Measurements from ENCODE around the gene GLMN. TPM values are rescaled to one million over a fixed set of nuclear protein-coding genes. Genes with fewer than 3 reads are reported as not detected.

Gene GLMN
- 7.4 and 10.6 TPM in 2 replicates for polyA plus RNA-seq (2011; rRNA removed)
- polyA plus RNA-seq (2012; cell fraction: cytosol; rRNA removed), result 2.0 TPM in 2 replicates
- 1.6 and 4.4 TPM in 2 replicates for polyA plus RNA-seq (2012; cell fraction: nucleus; rRNA removed)
- polyA plus RNA-seq (2017; fragmentation: RNase III; extraction: RNeasy Plus Mini Kit Qiagen cat#74134 plus additional on column Dnase treatment), result 9.8 to 10.9 TPM (median 10.7 TPM) in 3 replicates
- 1.2 and 1.3 TPM in 2 replicates for polyA minus RNA-seq (2011; rRNA and poly(A)+ RNA removed)

- Histone ChIP-seq H3K4me2 (peak within 1 kb of the TSS; percentile 70), H3K4me1 (peaks cover 13% of the 10 kb centered on the region; the same call in 1 of the 3 replicates), H3K9me3 (no peaks in the 10 kb centered on the region), H3K4me3 (peak within 1 kb of the TSS; percentile 90), H3K27ac (peak within 1 kb of the TSS; percentile 96 to 99)
- ATAC-seq (peak; percentile 99), DNase-seq (ENCODE audit: low read depth in 1 of 2, low spot score in 1 of 2) (peak; percentile 40 to 85), FAIRE-seq (no peak)
- CTCF ChIA-PET, result interaction anchor here (0.6 to 2.7 kb wide), 4 partner anchors 8 to 786 kb away, joined by 3 to 9 read pairs (median 5); no protein-coding TSS in a partner anchor
- TF ChIP-seq POLR2A (IDR thresholded peaks at IDR 0.05; ENCODE audit: low read length), result peak; percentile 92
- TF ChIP-seq CTCF (IDR thresholded peaks at IDR 0.05), result 0 out of 3 replicates have a peak, but pooled peaks have one; percentile 5
- no peak for TF ChIP-seq EHMT2 (IDR thresholded peaks at IDR 0.05; ENCODE audit: low read depth)
- TF ChIP-seq JUN (IDR thresholded peaks at IDR 0.05), result peak in 1 of 2 experiments; percentile 80; a peak in 3 of 5 replicates
- TF ChIP-seq BCL3 (IDR thresholded peaks at IDR 0.05), result peak; percentile 77; the same call in 1 of the 3 replicates
- TF ChIP-seq PHF8 (IDR thresholded peaks at IDR 0.05; ENCODE audit: borderline replicate concordance, low read depth), result peak; percentile 64
- 6% methylated on average over 9 of the region's 76 CpGs for WGBS (ENCODE audit: missing lambda C conversion rate)
- POLR2A ChIA-PET, result interaction anchor here (0.9 kb wide), 1 partner anchor 533 kb away, joined by 3 read pairs; the partner anchor contains the start of gene RPL5
Measured at GRCh38 chr1:92298573-92299476, at the start of gene GLMN, which contains the start of gene RPAP2. Gene GLMN, minus strand, starts transcription at chr1:92298987. Its CDS starts 988 bp downstream, at chr1:92297999. Gene RPAP2, plus strand, starts transcription at chr1:92299059. Its CDS starts 15 bp downstream, at chr1:92299074.

- no peak for ATAC-seq
- 94% methylated on average over 1 of the region's 1 CpG for WGBS (ENCODE audit: missing lambda C conversion rate)
- no peaks in the 10 kb centered on the region for H3K4me1 ChIP-seq
- TF ChIP-seq FOSL2 (IDR thresholded peaks at IDR 0.05), result no peak
- TF ChIP-seq FOSL2 (CRISPR knock-in tag; IDR thresholded peaks at IDR 0.05), result no peak
- TF ChIP-seq MYC (IDR thresholded peaks at IDR 0.05; ENCODE audit: borderline replicate concordance, low read length), result no peak
- no peak for TF ChIP-seq ELK1 (IDR thresholded peaks at IDR 0.05; ENCODE audit: low read depth, low read length)
- no peak for TF ChIP-seq KDM5A (IDR thresholded peaks at IDR 0.05)
- no peaks in the 10 kb centered on the region for H3K9me3 ChIP-seq
- no peak overlapping the region for H3K4me2 ChIP-seq
- ChIA-PET CTCF (no interaction called here), POLR2A (no interaction called here)
- DNase-seq (ENCODE audit: low read depth in 1 of 2, low spot score in 1 of 2), result no peak
- no peak overlapping the region for H3K4me3 ChIP-seq
- no peak overlapping the region for H3K27ac ChIP-seq
- FAIRE-seq, result no peak
Measured at GRCh38 chr1:92346866-92347640, 48.3 kb upstream of the GLMN start.

GRCh38 chr1:92343061-92343460, 44.3 kb upstream of the GLMN start:
- DNase-seq (ENCODE audit: low read depth in 1 of 2, low spot score in 1 of 2) (no peak), FAIRE-seq (no peak), ATAC-seq (no peak)
- ChIA-PET POLR2A (no interaction called here), CTCF (no interaction called here)
- no peak for TF ChIP-seq NPAS2 (CRISPR knock-in tag; IDR thresholded peaks at IDR 0.05; ENCODE audit: borderline replicate concordance)
- TF ChIP-seq CHD2 (IDR thresholded peaks at IDR 0.05; ENCODE audit: low read length, partially characterized antibody), result no peak
- TF ChIP-seq GATA3 (IDR thresholded peaks at IDR 0.05; ENCODE audit: borderline replicate concordance), result no peak
- no peak for TF ChIP-seq MAZ (IDR thresholded peaks at IDR 0.05; ENCODE audit: borderline replicate concordance, low read depth, low read length)
- TF ChIP-seq RNF2 (IDR thresholded peaks at IDR 0.05; ENCODE audit: borderline replicate concordance, low read depth), result no peak
- H3K4me3 ChIP-seq, result no peak overlapping the region
- H3K27ac ChIP-seq, result no peak overlapping the region
- H3K4me1 ChIP-seq, result no peaks in the 10 kb centered on the region
- H3K4me2 ChIP-seq, result no peak overlapping the region
- WGBS (ENCODE audit: missing lambda C conversion rate), result 92% methylated on average over 3 of the region's 3 CpGs
- no peaks in the 10 kb centered on the region for H3K9me3 ChIP-seq

Measured in A549 (cell line).